ENCODE data around the gene PPP3CA.

Gene PPP3CA

GRCh38 chr4:101347267-101347556 lies at the start of gene PPP3CA:
PPP3CA (minus strand) TSS chr4:101347526.
- in situ Hi-C loops (cut with HindIII; ENCODE audit: low sequenced_read_pairs): no loop called here

- in situ Hi-C loops (cut with HindIII; ENCODE audit: low sequenced_read_pairs): no loop called here
Observed at GRCh38 chr4:101393256-101393655, 45.9 kb upstream of the PPP3CA start.

DNA sequence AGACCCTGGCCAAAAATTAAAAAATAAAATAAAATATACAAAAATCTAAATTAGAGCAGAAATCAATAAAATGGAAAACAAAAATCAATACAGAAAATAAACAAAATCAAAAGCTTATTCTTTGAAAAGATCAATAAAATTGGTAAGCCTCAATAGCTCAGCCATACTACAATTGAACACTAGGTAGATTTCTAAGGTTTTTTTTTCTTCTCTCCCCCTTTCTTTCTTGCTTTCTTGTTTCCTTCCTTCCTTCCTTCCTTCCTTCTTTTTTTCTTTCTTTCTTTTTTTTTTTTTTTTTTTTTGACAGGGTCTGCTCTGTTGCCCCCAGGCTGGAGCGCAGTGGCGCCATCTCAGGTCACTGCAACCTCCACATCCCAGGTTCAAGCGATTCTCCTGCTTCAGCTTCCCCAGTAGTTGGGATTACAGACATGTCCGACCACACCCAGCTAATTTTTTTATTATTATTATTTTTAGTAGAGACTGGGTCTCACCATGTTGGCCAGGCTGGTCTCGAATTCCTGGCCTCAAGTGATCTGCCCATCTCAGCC lies 23.4 kb upstream of the PPP3CA start:
- in situ Hi-C loops (cut with HindIII; ENCODE audit: low sequenced_read_pairs): no loop called here

- in situ Hi-C loops (cut with HindIII; ENCODE audit: low sequenced_read_pairs): no loop called here
Observed at GRCh38 chr4:101367201-101367600, 19.9 kb upstream of the PPP3CA start.

DNA sequence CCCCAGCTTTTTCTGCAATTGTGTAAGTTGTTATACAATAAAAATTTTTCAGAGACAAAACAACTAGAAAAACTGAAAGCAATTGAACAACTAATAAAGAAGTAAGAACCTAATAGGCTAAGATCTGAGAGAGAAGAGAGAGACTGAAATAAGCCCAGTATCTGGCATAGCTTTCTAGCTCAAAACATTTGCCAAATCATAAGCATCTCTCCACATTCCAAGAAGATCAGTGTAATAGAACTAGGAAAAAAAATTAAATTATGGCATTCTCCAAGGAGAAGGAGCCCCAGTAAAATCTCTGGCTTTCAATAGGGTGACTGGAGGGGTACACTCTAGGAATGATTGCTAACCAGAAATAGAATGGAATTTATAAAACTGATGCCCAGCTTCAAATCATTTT lies 19.0 kb upstream of the PPP3CA start:
- in situ Hi-C loops (cut with HindIII; ENCODE audit: low sequenced_read_pairs): no loop called here

DNA sequence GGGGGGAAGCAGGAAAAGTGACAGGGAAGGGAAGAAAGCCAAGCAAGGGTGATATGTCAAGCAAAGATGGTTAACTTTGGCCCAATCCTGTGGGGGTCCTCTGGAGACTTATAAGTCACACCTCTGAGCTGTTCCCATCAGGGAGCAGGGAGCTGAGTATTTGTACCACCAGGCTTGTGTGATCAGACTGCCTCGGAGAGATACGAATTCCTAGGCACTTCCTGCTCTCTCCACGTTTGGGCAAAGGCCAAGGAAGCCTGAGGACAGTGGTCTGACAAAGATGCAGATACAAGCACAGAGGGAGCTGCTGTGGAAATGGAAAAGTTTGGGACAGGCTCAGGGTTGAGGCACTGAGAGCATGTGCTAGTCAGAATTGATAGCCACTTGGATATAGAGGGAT lies 10.4 kb upstream of the PPP3CA start:
- in situ Hi-C loops (cut with HindIII; ENCODE audit: low sequenced_read_pairs): no loop called here

GRCh38 chr4:101356928-101357327 lies 9.6 kb upstream of the PPP3CA start:
- in situ Hi-C loops (cut with HindIII; ENCODE audit: low sequenced_read_pairs): no loop called here

GRCh38 chr4:101355767-101356702 lies 8.7 kb upstream of the PPP3CA start:
- in situ Hi-C loops (cut with HindIII; ENCODE audit: low sequenced_read_pairs): no loop called here

DNA sequence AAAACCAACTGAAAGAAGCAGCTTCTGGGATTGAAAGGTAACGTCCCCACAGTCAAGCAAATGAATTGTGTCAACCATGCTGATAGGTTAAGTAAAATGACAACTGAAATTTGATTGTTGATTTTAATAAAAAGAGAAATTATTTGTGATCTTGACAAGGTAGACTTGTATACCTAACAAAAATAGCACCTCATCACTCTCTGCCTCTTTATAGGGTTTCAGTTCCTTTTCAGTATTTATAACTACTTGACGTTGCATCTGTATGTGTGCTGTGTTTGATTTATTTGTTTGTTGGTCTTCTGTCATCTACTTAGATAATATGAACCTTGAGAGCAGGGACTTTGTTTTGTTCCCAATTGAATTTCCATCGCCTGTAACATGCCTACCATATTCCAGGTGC lies 7.9 kb upstream of the PPP3CA start:
- in situ Hi-C loops (cut with HindIII; ENCODE audit: low sequenced_read_pairs): no loop called here

GRCh38 chr4:101349801-101350064 lies 2.4 kb upstream of the PPP3CA start:
- in situ Hi-C loops (cut with HindIII; ENCODE audit: low sequenced_read_pairs): no loop called here

DNA sequence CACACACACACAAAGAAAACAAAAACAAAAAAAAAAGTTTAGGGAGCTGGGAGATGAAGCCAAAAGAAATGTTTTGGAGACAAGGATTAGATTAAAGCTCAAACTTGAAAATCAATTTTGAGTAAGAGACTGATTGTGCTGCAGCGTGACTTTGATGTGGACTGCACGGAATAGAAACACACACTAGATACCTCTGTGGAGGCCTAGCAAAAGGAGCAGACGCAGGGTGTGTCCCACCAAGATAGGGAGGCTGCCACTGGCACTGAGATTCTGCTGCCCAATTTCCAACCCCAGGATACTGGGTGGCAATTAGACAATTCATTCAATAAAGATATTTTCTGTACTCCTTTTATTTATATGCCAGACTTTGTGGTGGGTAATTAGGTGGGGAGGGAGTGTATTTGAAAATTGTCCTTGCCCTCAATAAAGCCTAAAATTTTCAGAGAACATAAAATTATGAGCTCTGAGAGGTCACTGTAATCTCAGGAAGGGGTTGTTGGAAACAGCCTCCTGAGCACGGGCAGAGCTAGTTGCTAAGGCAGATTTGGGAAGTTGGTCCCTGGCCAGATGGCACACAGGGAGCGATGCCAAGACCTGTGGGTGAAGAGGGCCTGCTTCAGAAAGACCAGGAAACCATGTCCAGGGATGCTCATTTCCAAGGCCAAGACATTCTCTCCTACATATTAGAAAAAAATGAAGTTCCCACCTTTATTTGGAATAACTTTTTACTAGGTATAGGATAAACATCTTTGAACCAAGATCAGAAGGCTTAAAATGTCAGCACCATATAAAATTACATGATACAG lies 1.9 kb upstream of the PPP3CA start:
- in situ Hi-C loops (cut with HindIII; ENCODE audit: low sequenced_read_pairs): no loop called here

DNA sequence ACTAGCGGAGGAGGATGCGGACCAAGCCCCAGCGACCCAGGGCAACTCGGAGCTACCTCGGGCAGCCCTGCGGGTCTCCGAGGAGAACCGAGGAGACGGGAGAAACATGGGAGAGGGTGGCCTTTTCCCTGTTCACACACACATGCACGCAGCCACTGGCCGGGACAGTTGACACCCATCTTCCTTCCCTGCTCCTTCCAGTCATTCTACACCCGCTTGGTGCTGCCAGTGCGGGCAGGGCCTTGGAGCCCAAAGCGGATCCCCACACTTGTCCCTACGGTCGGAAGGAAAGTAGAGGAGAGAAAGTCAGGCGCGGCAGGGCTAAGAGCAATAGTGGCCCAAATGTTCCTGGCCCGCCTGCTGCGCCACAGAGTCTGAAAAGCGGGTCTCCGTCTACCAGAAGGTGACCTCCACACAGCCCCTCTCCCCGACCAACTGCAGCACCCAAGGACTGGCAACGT lies 1.1 kb upstream of the PPP3CA start:
- in situ Hi-C loops (cut with HindIII; ENCODE audit: low sequenced_read_pairs): no loop called here

GRCh38 chr4:101347557-101348366 lies 436 bp upstream of the PPP3CA start:
- in situ Hi-C loops (cut with HindIII; ENCODE audit: low sequenced_read_pairs): no loop called here

DNA sequence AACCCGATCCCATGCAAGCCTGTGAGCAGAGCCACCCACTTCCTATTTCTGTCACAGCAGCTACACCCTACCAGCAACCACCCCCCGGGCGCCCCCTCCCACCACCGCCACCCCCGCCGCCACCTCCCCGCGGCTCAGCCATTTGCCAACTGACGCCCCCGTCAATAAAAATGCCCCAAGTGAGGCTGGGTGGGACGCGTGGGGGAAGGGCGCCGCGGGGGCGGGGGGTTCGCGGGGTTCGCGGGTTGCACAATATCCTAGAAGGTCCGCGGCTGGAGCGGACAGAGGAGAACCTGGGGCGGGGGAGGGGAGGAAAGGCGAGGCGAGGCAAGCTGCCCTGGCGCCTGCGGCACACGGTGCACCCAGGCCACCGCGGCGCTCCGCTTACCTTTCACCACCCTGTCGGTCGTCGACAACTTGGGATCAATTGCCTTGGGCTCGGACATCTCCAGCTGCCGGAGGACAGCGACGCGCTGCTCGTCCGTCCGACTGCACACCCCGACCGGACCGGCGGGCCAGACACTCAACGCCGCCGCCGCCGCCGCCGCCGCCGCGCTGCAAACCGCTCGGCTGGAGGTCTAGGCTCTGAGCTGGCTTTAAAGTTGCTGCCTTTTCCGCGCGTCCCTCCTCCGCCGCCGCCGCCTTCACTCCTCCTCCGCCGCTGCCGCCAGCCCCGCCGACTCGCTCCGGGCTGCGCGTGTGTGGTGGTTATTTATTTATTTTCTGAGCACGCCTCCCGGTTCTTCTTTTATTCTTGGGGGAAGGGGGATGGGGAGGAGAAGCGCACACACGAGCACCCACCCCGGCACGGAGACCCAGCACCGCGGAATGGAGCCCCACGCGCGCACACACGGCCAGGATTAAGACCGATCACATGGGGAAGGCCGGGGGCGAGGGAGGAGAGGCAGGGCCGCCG lies 717 bp downstream of the PPP3CA start:
- in situ Hi-C loops (cut with HindIII; ENCODE audit: low sequenced_read_pairs): no loop called here

DNA sequence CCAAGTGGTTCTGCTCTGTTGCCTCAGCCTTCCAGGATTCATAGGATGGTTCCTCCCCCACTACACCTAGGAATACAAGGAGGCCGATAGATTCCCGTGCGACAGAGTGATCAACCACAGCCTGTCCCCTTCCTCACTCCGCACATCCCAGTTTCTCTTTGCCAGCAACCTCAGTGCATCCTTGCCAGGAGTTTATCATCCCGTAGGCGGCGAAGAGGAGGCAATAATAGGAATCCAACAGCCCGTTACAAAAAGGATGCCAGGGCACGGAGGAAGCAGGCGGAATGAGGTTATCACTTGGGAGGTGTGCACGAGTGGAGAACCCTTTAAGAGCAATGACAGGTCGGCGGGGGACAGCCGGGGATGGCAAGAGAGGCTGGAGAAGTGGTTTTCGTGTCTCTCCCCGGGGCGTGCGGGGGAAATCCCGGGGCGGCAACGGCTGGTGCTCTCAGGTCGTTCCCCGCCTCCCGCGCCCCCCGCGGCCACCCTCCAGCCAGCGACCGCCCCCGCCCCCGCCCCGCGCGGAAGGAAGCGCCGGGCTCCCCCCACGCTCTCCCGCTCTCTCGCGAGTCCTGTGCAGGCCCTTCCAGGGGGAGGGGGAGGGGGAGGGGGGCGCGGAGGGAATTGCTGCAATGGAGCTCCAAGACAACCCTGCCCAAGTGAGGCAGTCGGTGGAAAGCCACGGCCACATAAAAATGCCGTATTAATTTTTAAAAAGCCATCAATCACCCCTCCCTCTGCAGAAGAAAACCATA lies 1.6 kb downstream of the PPP3CA start:
- in situ Hi-C loops (cut with HindIII; ENCODE audit: low sequenced_read_pairs): no loop called here

DNA sequence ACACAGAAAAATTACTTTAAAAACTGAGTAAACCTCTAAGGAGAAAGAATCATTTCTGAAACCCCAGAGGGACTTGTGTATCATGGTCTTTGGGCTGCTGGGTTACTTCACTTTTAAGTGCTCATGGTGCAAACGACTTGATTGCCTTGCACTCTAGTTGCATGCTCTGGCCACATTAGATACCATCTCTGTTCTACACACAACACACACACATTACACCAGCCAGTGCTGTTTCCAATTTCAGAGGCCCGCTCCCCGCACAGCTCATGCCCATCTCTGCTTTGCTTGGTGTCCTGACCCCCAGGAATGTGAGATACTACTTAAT lies 2.1 kb downstream of the PPP3CA start:
- in situ Hi-C loops (cut with HindIII; ENCODE audit: low sequenced_read_pairs): no loop called here

- in situ Hi-C loops (cut with HindIII; ENCODE audit: low sequenced_read_pairs): no loop called here
Observed at GRCh38 chr4:101339332-101339731, 8.0 kb downstream of the PPP3CA start.

DNA sequence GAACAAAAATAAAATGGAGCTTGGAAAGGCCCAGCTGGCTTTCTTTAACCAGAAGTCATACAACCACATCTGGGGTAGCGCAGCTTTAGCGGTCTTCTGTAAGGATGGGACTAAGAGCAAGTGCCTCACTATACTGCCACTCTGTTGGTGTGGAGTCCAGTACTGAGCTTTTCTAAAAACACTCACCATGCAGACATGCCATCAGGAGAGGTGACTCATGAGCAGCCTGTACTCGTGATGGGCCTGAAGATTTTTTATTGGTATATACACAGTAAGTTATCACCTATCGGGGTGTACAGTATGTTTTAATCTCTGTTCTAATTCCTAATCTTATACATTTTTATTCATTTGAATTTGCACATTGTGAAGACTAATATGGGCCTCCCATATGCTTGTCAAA lies 9.6 kb downstream of the PPP3CA start:
- in situ Hi-C loops (cut with HindIII; ENCODE audit: low sequenced_read_pairs): no loop called here

DNA sequence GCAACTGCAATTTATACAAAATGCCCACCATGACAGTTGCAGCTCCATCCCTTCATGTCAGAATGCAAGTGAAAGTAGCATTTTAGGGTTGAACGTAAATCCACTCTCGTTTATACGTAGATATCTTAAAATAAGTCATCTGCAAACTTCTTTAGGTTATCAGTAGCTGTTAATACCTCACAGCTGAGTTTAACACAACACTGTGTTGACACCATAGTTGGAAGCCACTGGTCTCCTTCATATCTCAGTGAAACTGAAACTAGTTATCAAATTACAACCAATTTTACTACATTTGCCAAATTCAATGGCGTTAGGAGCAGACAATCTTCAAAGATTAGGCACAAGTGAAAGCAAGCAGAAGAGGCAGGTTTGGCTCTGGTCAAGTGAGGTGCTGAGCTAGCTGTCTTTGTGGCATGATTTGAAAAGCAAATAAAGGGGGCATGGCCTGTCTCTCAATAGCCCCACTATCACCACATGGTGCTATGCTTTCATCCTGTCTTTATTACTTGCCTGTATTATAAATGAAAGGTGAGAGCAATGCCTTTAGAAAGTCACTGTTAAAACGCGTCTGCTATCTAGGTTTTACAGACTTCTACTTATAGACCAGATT lies 12.3 kb downstream of the PPP3CA start:
- in situ Hi-C loops (cut with HindIII; ENCODE audit: low sequenced_read_pairs): no loop called here
